Esophagus squamous epithelium (tissue), 5 donors: ENCODE measurements around the gene ADAMTS2. TPM values are rescaled to one million over a fixed set of nuclear protein-coding genes. Genes with fewer than 3 reads are reported as not detected.

Experiments
- DNase-seq: peaks from one replicate; lab custom pipeline; 2025; lab: John Stamatoyannopoulos, UW
- H3K27ac ChIP-seq, 4 donors: fragments of 200-600 bp; sonication (generic); one replicate each; pipeline ENCODE4 v1.5.1; 2016 to 2019; ENCODE audit warnings: mild to moderate bottlenecking in 1 of 4
- H3K27me3 ChIP-seq, 4 donors: fragments of 200-600 bp; sonication (generic); 1 replicate in 3 of 4; 2 replicates in 1 of 4; pipeline versions ENCODE4 v1.5.1 to v1.6.0; 2017 to 2021; ENCODE audit warnings: antibody characterized with exemption in 1 of 4
- H3K36me3 ChIP-seq, 3 donors: fragments of 200-600 bp; sonication (generic); one replicate each; pipeline ENCODE4 v1.5.1; 2016 to 2019
- H3K4me1 ChIP-seq, 3 donors: fragments of 200-600 bp; sonication (generic); one replicate each; pipeline ENCODE4 v1.5.1; 2017 to 2019
- H3K4me3 ChIP-seq, 4 donors: fragments of 200-600 bp; sonication (generic); 1 replicate in 3 of 4; 2 replicates in 1 of 4; pipeline ENCODE4 v1.5.1; 2016 to 2019; ENCODE audit warnings: mild to moderate bottlenecking in 2 of 4, moderate library complexity in 1 of 4
- H3K9me3 ChIP-seq, 3 donors: fragments of 200-600 bp; sonication (generic); one replicate each; pipeline ENCODE4 v1.5.1; 2016 to 2019
- CTCF ChIP-seq, 6 experiments: fragments of 450-650 bp in 4 of 6; fragments of 200-600 bp in 2 of 6; sonication (generic) in 2 of 6; IDR thresholded peaks; one replicate each; pipeline ENCODE4 v1.5.1; 2016 to 2019; ENCODE audit warnings: antibody characterized with exemption in 6 of 6, mild to moderate bottlenecking in 4 of 6, moderate library complexity in 4 of 6
- POLR2A ChIP-seq, 4 donors: fragments of 450-650 bp; IDR thresholded peaks; one replicate each; pipeline ENCODE4 v1.6.1; 2017; ENCODE audit warnings: antibody characterized with exemption in 4 of 4, mild to moderate bottlenecking in 4 of 4, moderate library complexity in 3 of 4
- WGBS, 2 donors: methylation state at CpG; one replicate each; pipeline ENCODE4 v1.1.5; 2018; 5-methylcytosine and 5-hydroxymethylcytosine counted together
- intact Hi-C: fragments of 100-400 bp; cut with DNase I; formaldehyde crosslinking; loops from one replicate; pipeline ENCODE4 v1.15.0; 2022
- total RNA-seq, 4 donors: library from RNA; depleted of rRNA; stranded (reverse); fragments of >200 nt; gene quantifications; one replicate each; pipeline ENCODE4 v1.1.0, GENCODE V29; 2016
- donor health status: DM: yes; HTN: yes; CAD: no.

The ADAMTS2 gene
- 10 to 100 TPM in 1 of 4 donors, 1 to 10 TPM in 3; 1.3 to 10.3 (median 5.2) TPM for total RNA-seq

- intact Hi-C loops, result no loop called here
- no peak for TF ChIP-seq CTCF (IDR thresholded peaks at IDR 0.05)
- no peak for TF ChIP-seq POLR2A (IDR thresholded peaks at IDR 0.05)
- Histone ChIP-seq H3K9me3 (no peaks in the 10 kb centered on the region), H3K4me1 (peaks cover 20 to 37% (median 20%) of the 10 kb centered on the region in 3 donors), H3K27ac (peak within 1 kb of the TSS; percentile 63 to 89 (median 76)), H3K27me3 (peaks cover 0 to 70% (median 3%) of the 10 kb centered on the region in 4 donors), H3K4me3 (peak within 1 kb of the TSS; percentile 40 to 79 (median 56)), H3K36me3 (no peaks in the 10 kb centered on the region)
- WGBS, 2 donors, result 50 to 57% methylated on average over 7 of the region's 67 CpGs
- DNase-seq, result no peak
These were observed at the start of gene ADAMTS2 for GRCh38 chr5:179345433-179346321. Gene ADAMTS2, minus strand, starts transcription at chr5:179345461. Its CDS starts 133 bp downstream, at chr5:179345328.

- Histone ChIP-seq H3K4me3 (no peak overlapping the region), H3K27me3 (no peaks in the 10 kb centered on the region), H3K9me3 (peaks cover 0 to 29% (median 18%) of the 10 kb centered on the region in 3 donors), H3K4me1 (no peaks in the 10 kb centered on the region), H3K36me3 (no peaks in the 10 kb centered on the region), H3K27ac (no peak overlapping the region)
- WGBS, 2 donors, result 37 to 42% methylated on average over 4 of the region's 4 CpGs
- TF ChIP-seq CTCF (IDR thresholded peaks at IDR 0.05) (no peak), POLR2A (IDR thresholded peaks at IDR 0.05) (no peak)
- intact Hi-C loops, result no loop called here
- no peak for DNase-seq
These were observed 47.8 kb upstream of the ADAMTS2 start for GRCh38 chr5:179393078-179393477.

GRCh38 chr5:179387151-179388110, 42.2 kb upstream of the ADAMTS2 start:
- H3K36me3 ChIP-seq, result no peaks in the 10 kb centered on the region
- no peak overlapping the region for H3K4me3 ChIP-seq
- intact Hi-C loops, result no loop called here
- 81 to 85% methylated on average over 16 to 17 of the region's 19 CpGs for WGBS, 2 donors
- peaks cover 0 to 14% (median 0%) of the 10 kb centered on the region in 4 donors for H3K27me3 ChIP-seq
- no peaks in the 10 kb centered on the region for H3K4me1 ChIP-seq
- DNase-seq, result no peak
- H3K9me3 ChIP-seq, result peaks cover 0 to 19% (median 11%) of the 10 kb centered on the region in 3 donors
- no peak overlapping the region for H3K27ac ChIP-seq
- TF ChIP-seq CTCF (IDR thresholded peaks at IDR 0.05), result no peak
- TF ChIP-seq POLR2A (IDR thresholded peaks at IDR 0.05), result no peak

GRCh38 chr5:179385914-179386313, 40.7 kb upstream of the ADAMTS2 start:
- no peak for DNase-seq
- Histone ChIP-seq H3K4me1 (no peaks in the 10 kb centered on the region), H3K27me3 (peaks cover 0 to 14% (median 0%) of the 10 kb centered on the region in 4 donors), H3K4me3 (no peak overlapping the region), H3K27ac (no peak overlapping the region), H3K36me3 (no peaks in the 10 kb centered on the region), H3K9me3 (peaks cover 0 to 16% (median 10%) of the 10 kb centered on the region in 3 donors)
- TF ChIP-seq CTCF (IDR thresholded peaks at IDR 0.05) (no peak), POLR2A (IDR thresholded peaks at IDR 0.05) (no peak)
- intact Hi-C loops, result no loop called here
- WGBS, 2 donors, result 47 to 52% methylated on average over 7 of the region's 7 CpGs
